HFF-Myc (cell line): Measurements from ENCODE around the gene IFITM5.
"Not testable (repeated sequence)": the region's sequence is repeated elsewhere in the genome, so short reads cannot be mapped to it uniquely, and the experiment has no call there.

Source experiments
- DNase-seq: peaks from one replicate; pipeline ENCODE4 v3.0.0-alpha.2; 2011; ENCODE audit warnings: low read depth; ENCODE audit errors: extremely low read depth
- H3K4me3 ChIP-seq: replicated peaks from 2 replicates; pipeline ENCODE4 v1.5.1; 2011; ENCODE audit warnings: low read depth, mild to moderate bottlenecking, control low read depth, low read length
- CTCF ChIP-seq: IDR thresholded peaks from 2 replicates; pipeline ENCODE4 v1.5.1; 2012; ENCODE audit warnings: mild to moderate bottlenecking, low read depth, low read length, control low read depth; ENCODE audit errors: missing control alignments

Gene IFITM5

DNA sequence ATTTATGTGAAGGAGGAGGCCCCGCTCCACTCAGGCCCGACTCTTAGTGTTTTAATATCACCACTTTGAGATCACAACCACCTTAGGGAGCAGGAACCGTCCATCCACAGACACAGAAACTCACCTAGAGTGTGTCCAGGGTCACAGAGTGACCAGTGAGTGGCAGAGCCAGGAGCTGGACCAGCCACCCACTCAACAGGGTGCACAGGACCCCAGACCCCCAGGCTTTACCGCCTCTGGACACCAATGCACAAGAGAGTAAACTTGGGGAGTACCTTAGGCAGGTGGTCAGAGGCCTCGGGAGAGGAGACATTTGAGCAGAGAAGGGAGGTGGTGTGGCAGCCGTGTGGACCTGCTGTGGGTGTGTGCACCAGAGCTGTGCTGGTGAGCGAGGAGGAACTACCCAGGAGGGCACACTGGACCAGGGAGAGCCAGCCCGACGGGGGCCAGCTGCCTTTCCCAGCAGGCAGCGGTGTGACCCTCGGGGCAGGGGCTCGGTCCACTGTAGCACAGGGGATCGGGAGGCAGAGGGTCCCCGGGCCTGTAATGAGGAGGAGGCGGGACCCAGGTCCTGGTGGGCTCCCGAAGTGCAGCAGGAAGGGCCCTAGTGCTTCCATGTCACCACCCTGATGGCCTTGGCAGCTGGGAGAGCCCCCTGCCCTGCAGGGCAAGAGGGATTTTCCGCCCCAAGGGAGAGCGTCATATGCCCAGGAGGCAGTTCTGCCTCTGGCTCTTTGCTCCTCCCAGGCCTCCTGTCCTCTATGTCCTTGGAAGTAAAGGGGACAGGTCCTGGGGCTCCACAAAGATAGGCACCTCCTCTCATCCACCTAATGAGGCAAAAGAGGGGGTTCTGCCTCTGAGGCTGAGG lies 28.6 kb downstream of the IFITM5 start:
- no peak overlapping the region for H3K4me3 ChIP-seq
- TF ChIP-seq CTCF, result no peak

DNA sequence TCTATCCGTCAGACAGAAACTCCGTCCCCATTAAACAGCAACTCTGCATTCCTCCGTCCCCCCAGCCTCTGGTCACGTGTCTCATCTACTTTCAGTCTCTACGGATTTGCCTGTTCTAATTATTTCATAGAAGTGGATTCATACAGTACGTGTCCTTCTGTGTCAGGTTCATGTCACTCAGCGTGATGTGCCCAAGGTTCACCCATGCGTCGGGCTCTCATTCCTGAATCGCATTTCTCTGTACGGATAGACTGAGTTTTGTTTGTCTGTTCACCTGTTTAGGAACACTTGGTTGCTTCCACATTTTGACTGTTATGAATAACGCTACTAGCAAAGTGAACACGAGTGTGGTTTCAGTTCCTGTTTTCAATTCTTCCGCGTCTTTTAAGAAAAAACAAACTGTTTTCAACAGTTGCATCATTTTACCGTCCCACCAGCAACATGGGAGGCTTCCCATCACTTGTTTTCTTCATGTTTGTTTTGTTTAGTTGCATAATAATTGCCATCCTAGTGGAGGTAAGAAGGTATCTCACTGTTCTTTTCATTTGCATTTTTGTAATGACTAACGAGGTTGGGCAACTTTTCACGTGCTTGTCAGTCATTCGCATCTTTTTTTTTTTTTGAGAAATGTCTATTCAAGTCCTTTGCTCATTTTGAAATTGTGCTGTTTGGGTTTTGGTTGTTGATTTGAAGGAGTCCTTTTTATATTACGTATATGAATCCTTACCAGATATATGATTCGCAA lies 30.0 kb downstream of the IFITM5 start:
- no peak overlapping the region for H3K4me3 ChIP-seq
- TF ChIP-seq CTCF, result no peak
- DNase-seq, result no peak

More for the DNA sequence above, 28.6 kb downstream of the IFITM5 start:
- no peak for DNase-seq

- not testable (repeated sequence) for H3K4me3 ChIP-seq
- peak; percentile 16 for DNase-seq
Measured at GRCh38 chr11:268716-269145, 30.6 kb downstream of the IFITM5 start.

GRCh38 chr11:267491-267994 lies 31.8 kb downstream of the IFITM5 start:
- no peak overlapping the region for H3K4me3 ChIP-seq
- TF ChIP-seq CTCF, result no peak
- no peak for DNase-seq

DNA sequence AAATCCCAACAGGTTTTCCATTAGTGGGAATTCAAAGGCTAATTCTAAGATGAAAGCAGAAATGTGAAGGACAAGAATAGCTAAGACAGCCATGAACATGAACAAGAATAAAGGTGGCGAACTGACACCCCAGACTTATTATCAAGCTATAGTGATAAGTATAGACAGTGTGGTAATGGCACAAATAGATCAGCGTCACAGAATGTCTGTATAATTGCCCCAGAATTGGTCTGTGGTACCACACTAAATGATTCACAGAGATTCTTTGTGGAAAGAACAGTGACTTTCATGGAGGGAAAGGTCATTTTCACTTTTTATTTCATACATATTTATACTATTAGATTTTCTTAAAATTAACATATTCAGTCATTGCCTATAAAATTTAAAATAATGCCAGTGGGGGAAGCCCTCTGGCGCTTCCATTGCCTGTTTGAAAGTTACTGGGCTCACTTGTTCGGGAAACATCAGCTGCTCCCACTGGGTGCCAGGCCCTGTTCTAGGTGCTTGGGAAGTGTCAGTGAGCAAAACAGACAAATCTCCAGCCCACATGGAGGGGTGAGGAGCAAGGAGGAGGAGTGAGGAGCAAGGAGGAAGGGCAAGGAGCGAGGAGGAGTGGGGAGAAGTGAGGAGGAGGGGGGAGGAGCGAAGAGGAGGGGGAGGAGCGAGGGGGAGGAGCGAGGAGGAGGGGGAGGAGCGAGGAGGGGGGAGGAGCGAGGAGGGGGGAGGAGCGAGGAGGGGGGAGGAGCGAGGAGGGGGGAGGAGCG lies 32.5 kb downstream of the IFITM5 start:
- no peak overlapping the region for H3K4me3 ChIP-seq
- no peak for TF ChIP-seq CTCF
- no peak for DNase-seq

GRCh38 chr11:261624-262023 lies 37.7 kb downstream of the IFITM5 start:
- no peak for TF ChIP-seq CTCF
- DNase-seq, result no peak
- no peak overlapping the region for H3K4me3 ChIP-seq
